Endothelial cell of umbilical vein (primary cell): ENCODE measurements around the gene PKP4. TPM values are rescaled to one million over a fixed set of nuclear protein-coding genes. Genes with fewer than 3 reads are reported as not detected.

Experiments used
- BruUV-seq: library from RNA; stranded (reverse); fragments of 400-500 nt; replicated peaks from 2 replicates; lab custom pipeline; 2021; lab: Mats Ljungman, UMichigan
- CTCF ChIA-PET: fragments of 300-600, 350-600 bp; sonication (Branson Sonifier 250); formaldehyde crosslinking; loops from one replicate; lab custom pipeline; 2021; ENCODE audit warnings: antibody characterized with exemption, inconsistent platforms; lab: Charles Lee
- POLR2A ChIA-PET: fragments of 300-600, 350-600 bp; sonication (Branson Sonifier 250); formaldehyde crosslinking; loops from one replicate; lab custom pipeline; 2021; ENCODE audit warnings: antibody characterized with exemption, inconsistent platforms; lab: Charles Lee
- DNase-seq: peaks from one replicate; pipeline ENCODE4 v3.0.0-alpha.2; 2011; ENCODE audit warnings: low read depth, low spot score
- FAIRE-seq: peaks from 2 replicates; lab custom pipeline; 2011; peaks lifted over from hg19 to GRCh38; lab: Jason Lieb, UNC
- H2AFZ ChIP-seq: 2 replicates; pipeline ENCODE4 v1.6.0; 2012; ENCODE audit warnings: low read depth, low read length, control low read depth, inconsistent platforms
- H3K27ac ChIP-seq: 2 replicates; pipeline ENCODE4 v1.5.1; 2011; ENCODE audit warnings: low read depth, mild to moderate bottlenecking, control low read depth, low read length, moderate library complexity; ENCODE audit not compliant: insufficient read depth
- H3K27me3 ChIP-seq, 2 experiments: 2 replicates each; pipeline versions ENCODE4 v1.6.0 to v1.6.1; 2011; ENCODE audit warnings: low read length in 2 of 2, mixed read lengths in 1 of 2; ENCODE audit not compliant: control insufficient read depth in 2 of 2, insufficient read depth in 2 of 2
- H3K36me3 ChIP-seq, 2 experiments: 2 replicates in 1 of 2; 3 replicates in 1 of 2; pipeline ENCODE4 v1.5.1; 2011; ENCODE audit warnings: low read length in 2 of 2, mild to moderate bottlenecking in 1 of 2, moderate library complexity in 1 of 2; ENCODE audit not compliant: control insufficient read depth in 2 of 2, insufficient read depth in 2 of 2; ENCODE audit errors: extremely low read depth in 1 of 2
- H3K4me1 ChIP-seq: 3 replicates; pipeline ENCODE4 v1.5.1; 2011; ENCODE audit warnings: mild to moderate bottlenecking, low read length; ENCODE audit not compliant: control insufficient read depth, insufficient read depth; ENCODE audit errors: extremely low read depth
- H3K4me2 ChIP-seq: 2 replicates; pipeline ENCODE4 v1.6.1; 2011; ENCODE audit warnings: low read length, control low read depth, mixed read lengths; ENCODE audit not compliant: insufficient read depth
- H3K4me3 ChIP-seq, 3 experiments: fragments of 200-600 bp in 1 of 3; sonication (generic), shearing (Covaris generic) in 1 of 3; replicated peaks in 1 of 3; 2 replicates each; pipeline ENCODE4 v1.5.1; 2011 to 2016; ENCODE audit warnings: control low read depth in 3 of 3, low read length in 3 of 3, mild to moderate bottlenecking in 2 of 3, inconsistent platforms in 1 of 3, low read depth in 1 of 3, moderate library complexity in 1 of 3; ENCODE audit not compliant: insufficient read depth in 1 of 3
- H3K79me2 ChIP-seq: 2 replicates; pipeline ENCODE4 v1.6.0; 2012; ENCODE audit warnings: low read length, inconsistent platforms; ENCODE audit not compliant: control insufficient read depth, insufficient read depth
- H3K9ac ChIP-seq: replicated peaks from 2 replicates; pipeline ENCODE3; 2011; ENCODE audit warnings: low read length, control low read depth; ENCODE audit not compliant: insufficient read depth; ENCODE audit errors: extremely low read depth
- H3K9me1 ChIP-seq: replicated peaks from 3 replicates; pipeline ENCODE4 v1.6.0; 2011; ENCODE audit warnings: mild to moderate bottlenecking, low read length; ENCODE audit not compliant: control insufficient read depth, insufficient read depth; ENCODE audit errors: extremely low read depth
- H3K9me3 ChIP-seq: replicated peaks from 2 replicates; pipeline ENCODE4 v1.5.1; 2012; ENCODE audit warnings: low read length, inconsistent platforms; ENCODE audit not compliant: control insufficient read depth, insufficient read depth
- H4K20me1 ChIP-seq: replicated peaks from 2 replicates; pipeline ENCODE3; 2011; ENCODE audit warnings: mild to moderate bottlenecking, low read length; ENCODE audit not compliant: control insufficient read depth, insufficient read depth; ENCODE audit errors: extremely low read depth
- EZH2 ChIP-seq: IDR thresholded peaks from 2 replicates; pipeline ENCODE4 v1.6.1; 2012; ENCODE audit warnings: borderline replicate concordance, low read depth, mild to moderate bottlenecking, moderate library complexity, low read length, inconsistent platforms; ENCODE audit not compliant: severe bottlenecking
- FOS ChIP-seq: IDR thresholded peaks from 2 replicates; pipeline ENCODE4 v1.6.1; 2011; ENCODE audit warnings: mild to moderate bottlenecking, low read length, moderate library complexity, borderline replicate concordance; ENCODE audit not compliant: insufficient read depth
- GATA2 ChIP-seq: IDR thresholded peaks from 2 replicates; pipeline ENCODE4 v1.7.0; 2011; ENCODE audit warnings: low read depth, mild to moderate bottlenecking, moderate library complexity, mixed read lengths, low read length; ENCODE audit not compliant: insufficient read length, insufficient read depth
- JUN ChIP-seq: IDR thresholded peaks from 2 replicates; pipeline ENCODE4 v1.6.1; 2011; ENCODE audit warnings: borderline replicate concordance, low read depth; ENCODE audit not compliant: insufficient read length, insufficient read depth
- MAX ChIP-seq: IDR thresholded peaks from 2 replicates; pipeline ENCODE4 v1.6.1; 2011; ENCODE audit not compliant: insufficient read depth, insufficient read length
- MYC ChIP-seq: IDR thresholded peaks from one replicate; pipeline ENCODE4 v1.6.1; 2011; ENCODE audit warnings: mild to moderate bottlenecking, low read depth, low read length
- POLR2A ChIP-seq: IDR thresholded peaks from 2 replicates; pipeline ENCODE4 v1.6.1; 2012; ENCODE audit warnings: low read depth, mild to moderate bottlenecking, control low read depth, low read length
- POLR2AphosphoS5 ChIP-seq: IDR thresholded peaks from 2 replicates; pipeline ENCODE4 v1.6.1; 2012; ENCODE audit warnings: low read depth, mild to moderate bottlenecking, control low read depth, low read length, moderate library complexity; ENCODE audit not compliant: insufficient read depth
- dilution Hi-C: fragments of 300-500 bp; cut with MboI; formaldehyde crosslinking; loops from one replicate; pipeline ENCODE4 v1.15.0; 2019; ENCODE audit warnings: low sequenced_read_pairs; ENCODE audit not compliant: extremely low pct_ligation_motif_present
- intact Hi-C: fragments of 100-400 bp; cut with micrococcal nuclease; formaldehyde crosslinking; loops from one replicate; pipeline ENCODE4 v1.10.0; 2022
- polyA plus RNA-seq, 4 experiments: library from polyadenylated mRNA; depleted of rRNA in 3 of 4; stranded (reverse) in 3 of 4; unstranded in 1 of 4; fragments of >200 nt; gene quantifications; 2 replicates each; pipeline versions ENCODE4 v1.2.1 to v1.2.3, GENCODE V29; 2011 to 2012; ENCODE audit warnings: missing spikeins in 1 of 4
- total RNA-seq: library from RNA; stranded (reverse); gene quantifications from 2 replicates; pipeline ENCODE4 v1.2.3, GENCODE V29; 2021
- TF ChIP-seq, protein P1 (sequence below), 2 donors: IDR thresholded peaks; 1 replicate in 1 of 2; 2 replicates in 1 of 2; pipeline ENCODE4 v1.5.1; 2011; ENCODE audit warnings: low read length in 2 of 2, mild to moderate bottlenecking in 2 of 2, moderate library complexity in 2 of 2, control low read depth in 1 of 2, inconsistent platforms in 1 of 2, low read depth in 1 of 2; ENCODE audit not compliant: insufficient read depth in 1 of 2; ENCODE audit errors: extremely low read depth in 1 of 2

Gene PKP4
- total and polyA plus RNA-seq, 2 donors (not counting 3 experiments of a cell fraction or from before 2014, with no cell fraction given), result 35.4 to 68.5 TPM

DNA sequence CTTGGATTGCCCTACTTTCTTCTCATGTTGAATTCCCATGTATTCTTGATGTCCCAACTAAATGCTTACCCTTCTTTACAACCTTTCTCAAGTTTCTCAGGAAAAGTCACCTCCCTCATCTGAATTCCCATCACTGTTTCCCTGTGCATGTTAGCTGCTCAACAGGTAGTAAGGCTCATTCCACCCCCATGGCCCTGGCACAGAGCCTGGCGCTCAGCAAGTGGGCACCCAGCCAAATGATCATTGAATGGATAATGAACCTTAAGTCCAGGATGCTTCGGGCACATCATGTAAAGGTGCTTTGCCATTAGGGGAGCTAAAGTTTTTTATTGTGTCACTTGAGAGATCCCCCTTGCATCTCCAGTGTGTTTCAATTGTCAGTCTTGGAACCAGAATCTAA lies 124.0 kb downstream of the PKP4 start:
- no peaks in the 10 kb centered on the region for H3K9me3 ChIP-seq
- DNase-seq (no peak), FAIRE-seq (no peak)
- H3K4me2 ChIP-seq, result no peak overlapping the region
- intact Hi-C loops (no loop called here), dilution Hi-C loops (no loop called here)
- H4K20me1 ChIP-seq, result no peaks in the 10 kb centered on the region
- ChIA-PET CTCF (no interaction called here), POLR2A (no interaction called here)
- no peaks in the 10 kb centered on the region for H3K9me1 ChIP-seq
- no peaks in the 10 kb centered on the region for H3K27me3 ChIP-seq
- no peak overlapping the region for H2AFZ ChIP-seq
- BruUV-seq, result no TSS peak
- H3K9ac ChIP-seq, result no peak overlapping the region
- H3K36me3 ChIP-seq, result no peaks in the 10 kb centered on the region
- H3K4me3 ChIP-seq, result no peak overlapping the region
- H3K79me2 ChIP-seq, result no peaks in the 10 kb centered on the region
- no peaks in the 10 kb centered on the region for H3K4me1 ChIP-seq
- no peak overlapping the region for H3K27ac ChIP-seq
- TF ChIP-seq MAX, result no peak
- TF ChIP-seq JUN, result no peak
- TF ChIP-seq MYC, result no peak
- no peak for TF ChIP-seq POLR2AphosphoS5
- no peak for TF ChIP-seq EZH2
- no peak for TF ChIP-seq POLR2A
- TF ChIP-seq, protein P1, sequence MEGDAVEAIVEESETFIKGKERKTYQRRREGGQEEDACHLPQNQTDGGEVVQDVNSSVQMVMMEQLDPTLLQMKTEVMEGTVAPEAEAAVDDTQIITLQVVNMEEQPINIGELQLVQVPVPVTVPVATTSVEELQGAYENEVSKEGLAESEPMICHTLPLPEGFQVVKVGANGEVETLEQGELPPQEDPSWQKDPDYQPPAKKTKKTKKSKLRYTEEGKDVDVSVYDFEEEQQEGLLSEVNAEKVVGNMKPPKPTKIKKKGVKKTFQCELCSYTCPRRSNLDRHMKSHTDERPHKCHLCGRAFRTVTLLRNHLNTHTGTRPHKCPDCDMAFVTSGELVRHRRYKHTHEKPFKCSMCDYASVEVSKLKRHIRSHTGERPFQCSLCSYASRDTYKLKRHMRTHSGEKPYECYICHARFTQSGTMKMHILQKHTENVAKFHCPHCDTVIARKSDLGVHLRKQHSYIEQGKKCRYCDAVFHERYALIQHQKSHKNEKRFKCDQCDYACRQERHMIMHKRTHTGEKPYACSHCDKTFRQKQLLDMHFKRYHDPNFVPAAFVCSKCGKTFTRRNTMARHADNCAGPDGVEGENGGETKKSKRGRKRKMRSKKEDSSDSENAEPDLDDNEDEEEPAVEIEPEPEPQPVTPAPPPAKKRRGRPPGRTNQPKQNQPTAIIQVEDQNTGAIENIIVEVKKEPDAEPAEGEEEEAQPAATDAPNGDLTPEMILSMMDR (IDR thresholded peaks at IDR 0.05; ENCODE audit: extremely low read depth in 1 of 2, insufficient read depth in 1 of 2, low read depth in 1 of 2, low read length in 2 of 2), result no peak
- TF ChIP-seq FOS, result no peak
- TF ChIP-seq GATA2, result no peak
